Muscle of leg (tissue), 16 donors: ENCODE data around the gene PATE1. TPM values are rescaled to one million over a fixed set of nuclear protein-coding genes. Genes with fewer than 3 reads are reported as not detected.
"Not testable (repeated sequence)": the region's sequence is repeated elsewhere in the genome, so short reads cannot be mapped to it uniquely, and the experiment has no call there.

Experiments
- DNase-seq: peaks from one replicate; pipeline ENCODE4 v3.0.0; 2013
- H3K27ac ChIP-seq: one replicate; pipeline ENCODE4 v1.5.1; 2013; ENCODE audit warnings: mild to moderate bottlenecking, low read length, control low read depth
- H3K27me3 ChIP-seq: one replicate; pipeline ENCODE4 v1.6.1; 2013; ENCODE audit warnings: low read length; ENCODE audit not compliant: control insufficient read depth, insufficient read depth
- H3K36me3 ChIP-seq: one replicate; pipeline ENCODE4 v1.6.1; 2013; ENCODE audit warnings: low read length; ENCODE audit not compliant: control insufficient read depth, insufficient read depth
- H3K4me1 ChIP-seq: one replicate; pipeline ENCODE4 v1.6.1; 2013; ENCODE audit warnings: low read length; ENCODE audit not compliant: control insufficient read depth, insufficient read depth
- H3K4me3 ChIP-seq: one replicate; pipeline ENCODE4 v1.5.1; 2013; ENCODE audit warnings: low read length, control low read depth
- H3K9me3 ChIP-seq: replicated peaks from 2 replicates; pipeline ENCODE4 v1.6.1; 2013; ENCODE audit warnings: low read depth, low read length; ENCODE audit not compliant: control insufficient read depth
- WGBS: methylation state at CpG from one replicate; pipeline ENCODE4 v1.1.5; 2013; ENCODE audit warnings: missing lambda C conversion rate; ENCODE audit not compliant: insufficient coverage; 5-methylcytosine and 5-hydroxymethylcytosine counted together
- long read RNA-seq, 11 donors: transcript quantifications; one replicate each; lab custom pipeline, GENCODE V29; 2026
- polyA plus RNA-seq, 8 donors: library from polyadenylated mRNA; unstranded; fragments of 120-200 nt; gene quantifications; one replicate each; pipeline versions ENCODE4 v1.2.1 to v1.2.3, GENCODE V29; 2013; ENCODE audit warnings: inconsistent platforms in 1 of 8, low replicate concordance in 1 of 8; ENCODE audit not compliant: insufficient read length in 8 of 8, insufficient read depth in 1 of 8
- total RNA-seq: library from RNA; stranded (reverse); fragments of 120-200 nt; gene quantifications from one replicate; pipeline ENCODE4 v1.2.4, GENCODE V29; 2013

The PATE1 gene, protein sequence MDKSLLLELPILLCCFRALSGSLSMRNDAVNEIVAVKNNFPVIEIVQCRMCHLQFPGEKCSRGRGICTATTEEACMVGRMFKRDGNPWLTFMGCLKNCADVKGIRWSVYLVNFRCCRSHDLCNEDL
- total RNA-seq (not detected), polyA plus RNA-seq (not detected)
- long read RNA-seq, donor 1 = 0 reads
- long read RNA-seq, donor 2 = 0 reads
- long read RNA-seq, donor 3 = 0 reads
- long read RNA-seq, donor 4 = 0 reads
- long read RNA-seq, donor 5 = 0 reads
- long read RNA-seq, donor 6 = 0 reads
- long read RNA-seq, donor 7 = 0 reads
- long read RNA-seq, donor 8 = 0 reads
- long read RNA-seq, donor 9 = 0 reads
- long read RNA-seq, donor 10 = 0 reads
- long read RNA-seq, donor 11 = 0 reads

DNA sequence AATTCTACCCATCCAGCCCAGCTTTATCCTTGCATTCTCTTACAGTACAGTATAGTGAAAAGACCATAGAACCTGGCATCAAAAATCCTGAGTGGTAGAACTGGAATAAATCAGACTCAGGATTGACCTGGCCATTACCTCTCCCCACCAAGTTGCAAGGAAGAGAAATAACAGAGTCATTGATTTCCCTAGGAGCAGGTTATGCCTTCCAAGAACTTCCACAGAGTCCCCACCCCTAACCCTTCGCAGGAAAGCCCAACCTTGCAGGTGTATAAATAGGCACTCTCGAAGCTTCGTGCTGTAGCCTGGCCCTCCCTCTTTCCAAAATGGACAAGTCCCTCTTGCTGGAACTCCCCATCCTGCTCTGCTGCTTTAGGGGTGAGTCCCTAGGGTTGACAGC lies at the start of gene PATE1:
TSS of gene PATE1 (plus strand) at position 301 of the 400 bp plus-strand sequence. CDS start at position 327, 26 bp downstream.
- no CpG with 5 or more reads among the region's 3 CpGs for WGBS
- Histone ChIP-seq H3K4me1 (no peaks in the 10 kb centered on the region), H3K9me3 (no peaks in the 10 kb centered on the region), H3K27me3 (no peaks in the 10 kb centered on the region), H3K36me3 (no peaks in the 10 kb centered on the region), H3K27ac (no peak within 1 kb of the TSS), H3K4me3 (no peak within 1 kb of the TSS)
- no peak for DNase-seq

DNA sequence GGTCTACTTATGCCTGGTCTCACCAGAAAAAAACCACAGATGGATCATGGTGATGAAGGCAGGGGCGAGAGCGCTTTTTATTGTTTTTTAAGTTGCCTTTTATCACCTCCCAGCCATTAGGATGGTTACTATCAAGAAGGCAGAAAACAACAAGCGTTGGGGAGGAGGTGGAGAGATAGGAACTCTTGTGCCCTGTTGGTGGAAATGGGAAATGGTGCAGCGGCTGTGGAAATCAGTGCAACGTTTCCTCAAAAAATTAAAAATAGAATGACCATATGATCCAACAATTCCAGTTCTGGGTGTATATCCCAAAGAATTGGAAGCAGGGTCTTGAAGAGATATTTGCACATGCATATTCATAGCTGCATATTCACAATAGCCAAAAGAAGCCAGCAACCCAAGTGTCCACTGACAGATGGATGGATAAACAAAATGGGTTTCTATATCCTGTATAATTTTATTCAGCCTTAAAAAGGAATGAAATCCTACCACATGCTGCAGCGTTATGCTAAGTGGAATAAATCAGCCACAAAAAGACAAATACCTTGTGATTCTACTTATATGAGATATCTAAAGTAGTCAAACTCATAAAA lies 45.0 kb upstream of the PATE1 start:
- Histone ChIP-seq H3K9me3 (no peaks in the 10 kb centered on the region), H3K27ac (no peak overlapping the region), H3K36me3 (no peaks in the 10 kb centered on the region), H3K27me3 (no peaks in the 10 kb centered on the region), H3K4me3 (no peak overlapping the region), H3K4me1 (no peaks in the 10 kb centered on the region)
- no peak for DNase-seq
- WGBS = 70% methylated on average over 2 of the region's 6 CpGs

DNA sequence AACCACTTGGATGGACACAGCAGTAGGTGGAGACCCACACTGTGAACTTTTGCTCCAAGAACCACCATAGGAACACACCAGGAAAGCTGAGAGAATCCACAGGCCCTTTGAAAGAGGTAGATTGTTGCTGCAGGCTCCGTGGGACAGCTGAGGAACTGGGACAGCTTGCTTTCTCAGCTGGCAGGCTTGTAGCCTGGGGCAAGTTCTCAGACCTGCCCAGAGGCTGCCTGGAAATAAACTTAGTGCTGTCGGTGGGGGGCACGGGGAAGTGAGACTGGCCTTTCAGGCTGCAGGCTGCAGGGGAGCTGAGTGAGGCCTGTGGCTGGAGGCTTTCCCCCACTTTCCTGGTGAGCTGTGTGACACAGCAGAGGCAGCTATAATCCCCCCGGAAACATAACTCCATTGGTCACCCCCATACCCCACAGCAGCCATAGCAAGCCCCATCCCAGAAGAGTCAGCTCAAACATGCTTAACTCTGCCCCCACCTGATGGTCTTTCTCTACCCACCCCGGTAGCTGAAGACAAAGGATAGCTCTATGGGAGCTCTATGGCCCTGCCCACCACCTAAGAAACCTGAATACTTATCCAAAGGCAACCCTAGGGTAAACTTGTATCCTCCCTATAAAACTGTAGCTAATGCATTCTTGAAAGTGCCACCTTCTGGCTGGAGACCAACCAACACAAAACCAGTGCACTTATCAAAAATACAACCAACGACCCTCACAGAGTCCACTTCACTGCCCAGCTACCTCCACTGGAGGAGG lies 44.0 kb upstream of the PATE1 start:
- Histone ChIP-seq H3K27ac (no peak overlapping the region), H3K36me3 (no peaks in the 10 kb centered on the region), H3K9me3 (no peaks in the 10 kb centered on the region), H3K4me3 (no peak overlapping the region), H3K27me3 (no peaks in the 10 kb centered on the region), H3K4me1 (no peaks in the 10 kb centered on the region)
- WGBS = 45% methylated on average over 4 of the region's 6 CpGs
- no peak for DNase-seq

DNA sequence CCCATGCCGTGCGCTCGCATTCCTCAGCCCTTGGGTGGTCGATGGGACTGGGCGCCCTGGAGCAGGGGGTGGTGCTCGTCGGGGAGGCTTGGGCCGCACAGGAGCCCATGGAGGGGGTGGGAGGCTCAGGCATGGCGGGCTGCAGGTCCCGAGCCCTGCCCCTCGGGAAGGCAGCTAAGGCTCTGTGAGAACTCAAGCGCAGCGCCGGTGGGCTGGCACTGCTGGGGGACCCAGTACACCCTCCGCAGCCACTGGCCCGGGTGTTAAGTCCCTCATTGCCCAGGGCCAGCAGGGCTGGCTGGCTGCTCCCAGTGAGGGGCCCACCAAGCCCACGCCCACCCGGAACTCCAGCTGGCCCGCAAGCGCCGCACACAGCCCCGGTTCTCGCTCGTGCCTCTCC lies 41.4 kb upstream of the PATE1 start:
- WGBS = 95% methylated on average over 11 of the region's 24 CpGs
- H3K27me3 ChIP-seq, DNase-seq, H3K36me3 ChIP-seq, H3K4me1 ChIP-seq, H3K4me3 ChIP-seq, H3K9me3 ChIP-seq, H3K27ac ChIP-seq: not testable (repeated sequence)

DNA sequence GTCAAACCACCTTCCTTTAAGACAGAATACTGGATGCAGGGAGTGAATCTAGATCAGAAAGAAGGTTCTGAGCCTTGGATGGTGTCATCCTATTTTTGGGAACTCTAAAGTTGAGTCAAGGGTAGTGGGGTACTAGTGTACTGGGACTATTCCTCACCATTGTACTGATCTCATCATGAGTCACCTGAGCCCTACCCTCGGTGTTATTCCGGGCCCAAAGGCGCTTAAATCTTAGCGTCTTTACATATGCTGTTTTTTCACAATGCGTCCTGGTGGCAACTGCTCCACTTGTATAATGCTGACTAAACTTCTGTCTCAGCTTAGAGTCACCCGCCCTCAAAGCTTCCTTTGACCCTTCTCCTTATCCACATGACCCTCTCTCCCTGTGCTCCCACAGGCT lies 25.3 kb upstream of the PATE1 start:
- Histone ChIP-seq H3K9me3 (peaks cover 2% of the 10 kb centered on the region), H3K27ac (no peak overlapping the region), H3K4me3 (no peak overlapping the region), H3K27me3 (no peaks in the 10 kb centered on the region), H3K36me3 (no peaks in the 10 kb centered on the region), H3K4me1 (no peaks in the 10 kb centered on the region)
- 85% methylated on average over 6 of the region's 6 CpGs for WGBS
- no peak for DNase-seq

DNA sequence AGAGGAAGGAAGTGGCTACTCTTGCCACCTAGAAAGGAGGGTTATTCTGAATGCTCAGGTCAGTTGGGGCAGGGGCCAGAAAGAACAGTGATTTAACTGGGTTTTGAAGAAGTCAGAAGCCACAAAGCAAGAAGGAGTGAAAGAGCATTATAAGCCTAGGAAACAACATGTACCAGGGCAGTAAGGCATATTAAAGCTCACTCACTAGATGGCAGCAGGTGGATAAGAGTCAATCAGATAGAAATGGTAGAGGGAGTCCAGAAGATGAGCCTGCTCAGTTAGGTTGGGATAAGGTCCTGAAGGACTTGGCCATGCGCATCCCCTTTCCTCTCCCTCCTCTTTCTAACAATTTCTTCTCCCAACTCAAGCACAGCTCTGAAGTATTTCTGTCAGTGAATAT lies 22.0 kb upstream of the PATE1 start:
- Histone ChIP-seq H3K9me3 (no peaks in the 10 kb centered on the region), H3K4me3 (no peak overlapping the region), H3K36me3 (no peaks in the 10 kb centered on the region), H3K27ac (no peak overlapping the region), H3K27me3 (no peaks in the 10 kb centered on the region), H3K4me1 (no peaks in the 10 kb centered on the region)
- DNase-seq = no peak
- no CpG with 5 or more reads among the region's 1 CpG for WGBS

DNA sequence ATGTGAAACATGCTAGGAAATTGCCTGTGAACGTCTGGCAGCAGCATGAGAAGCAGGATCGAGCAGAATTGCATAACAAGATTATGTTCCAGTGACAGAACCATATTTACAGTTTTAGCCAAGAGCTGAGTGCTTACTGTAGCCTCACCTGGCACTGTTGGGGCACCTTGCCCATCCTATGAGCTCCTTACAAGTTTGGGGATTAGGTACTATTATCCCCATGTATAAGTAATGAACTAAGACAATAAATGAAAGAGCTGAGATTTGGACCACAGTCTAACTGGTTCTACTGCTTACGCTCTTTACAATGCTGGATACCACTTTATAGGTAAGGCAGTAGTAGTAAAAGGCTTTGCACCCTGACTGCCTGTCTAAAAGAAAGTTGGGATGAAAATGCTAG lies 17.1 kb upstream of the PATE1 start:
- Histone ChIP-seq H3K36me3 (no peaks in the 10 kb centered on the region), H3K27me3 (no peaks in the 10 kb centered on the region), H3K9me3 (no peaks in the 10 kb centered on the region), H3K4me3 (no peak overlapping the region), H3K27ac (no peak overlapping the region), H3K4me1 (no peaks in the 10 kb centered on the region)
- DNase-seq = no peak
- 38% methylated on average over 2 of the region's 3 CpGs for WGBS

DNA sequence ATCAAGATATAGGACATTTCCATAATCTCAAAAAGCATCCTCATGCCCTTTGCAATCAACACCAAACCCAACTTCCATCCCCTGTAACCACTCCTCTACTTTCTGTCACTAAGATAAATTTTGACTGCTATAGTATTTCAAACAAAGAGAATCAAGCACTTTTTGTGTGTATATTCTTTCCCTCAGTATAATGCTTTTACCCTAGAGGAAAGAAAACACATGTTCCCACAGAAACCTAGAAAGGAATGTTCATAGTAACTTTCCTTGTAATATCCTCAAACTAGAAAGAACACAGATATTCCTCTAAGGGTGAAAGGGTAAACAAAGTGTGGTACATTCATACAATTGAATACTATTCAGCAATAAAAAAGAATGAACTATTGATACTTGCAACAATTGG lies 5.5 kb upstream of the PATE1 start:
- Histone ChIP-seq H3K4me1 (no peaks in the 10 kb centered on the region), H3K27ac (no peak overlapping the region), H3K4me3 (no peak overlapping the region), H3K36me3 (no peaks in the 10 kb centered on the region), H3K9me3 (no peaks in the 10 kb centered on the region), H3K27me3 (no peaks in the 10 kb centered on the region)
- DNase-seq = no peak

DNA sequence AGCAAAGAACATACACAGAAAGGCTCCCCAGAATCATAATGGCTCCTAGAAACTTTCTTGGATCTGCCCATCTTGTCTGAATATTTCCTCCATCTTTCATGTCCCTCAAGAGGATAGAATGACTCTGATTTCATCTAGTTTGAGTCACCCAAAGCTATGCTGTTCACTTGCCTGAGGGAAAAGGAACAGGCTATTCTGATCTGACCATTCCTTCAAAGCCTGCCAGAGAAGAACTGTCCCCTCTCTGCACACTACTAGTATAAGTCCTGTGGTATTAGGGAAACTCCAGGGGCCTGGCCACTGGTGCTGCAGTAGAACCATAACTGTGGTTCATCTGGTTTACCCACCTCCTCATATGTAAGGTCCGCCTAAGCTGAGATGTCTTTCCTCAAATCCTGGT lies 2.4 kb upstream of the PATE1 start:
- H3K27me3 ChIP-seq = no peaks in the 10 kb centered on the region
- WGBS = no CpG with 5 or more reads among the region's 1 CpG
- DNase-seq = no peak
- no peaks in the 10 kb centered on the region for H3K36me3 ChIP-seq
- no peaks in the 10 kb centered on the region for H3K9me3 ChIP-seq
- no peak overlapping the region for H3K4me3 ChIP-seq
- H3K27ac ChIP-seq = no peak overlapping the region
- H3K4me1 ChIP-seq = no peaks in the 10 kb centered on the region

DNA sequence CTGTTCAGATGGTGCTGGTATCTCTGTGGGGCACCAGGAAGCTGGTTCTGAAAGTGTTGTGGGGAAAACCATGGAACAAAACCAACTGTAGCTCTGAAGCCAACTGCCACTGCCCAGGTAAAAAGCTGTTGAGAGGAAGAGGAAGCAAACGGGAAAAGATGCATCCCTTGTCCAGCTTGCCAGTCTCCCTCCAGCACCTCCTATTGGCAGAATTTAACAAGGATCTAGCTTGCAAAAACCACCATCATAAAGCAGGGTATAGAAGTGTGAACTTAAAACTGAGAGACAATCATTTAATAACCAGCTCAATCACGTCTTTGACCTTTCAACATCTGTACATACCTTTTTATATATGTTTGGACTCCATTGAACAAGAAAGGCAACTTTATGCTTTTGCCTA lies 4.5 kb downstream of the PATE1 start:
- Histone ChIP-seq H3K27ac (no peak overlapping the region), H3K4me1 (no peaks in the 10 kb centered on the region), H3K4me3 (no peak overlapping the region), H3K27me3 (no peaks in the 10 kb centered on the region), H3K36me3 (no peaks in the 10 kb centered on the region), H3K9me3 (no peaks in the 10 kb centered on the region)
- no peak for DNase-seq
- no CpG with 5 or more reads among the region's 2 CpGs for WGBS
